Subcutaneous abdominal adipose tissue (tissue), 5 donors: ENCODE measurements around the gene MTA1.

Source experiments
- H3K27ac ChIP-seq: one replicate; pipeline ENCODE4 v1.7.0; 2013; ENCODE audit warnings: low read depth, mild to moderate bottlenecking, inconsistent platforms, low read length, moderate library complexity
- H3K27me3 ChIP-seq, 5 donors: one replicate each; pipeline ENCODE4 v1.7.0; 2013; ENCODE audit warnings: low read length in 5 of 5, inconsistent platforms in 1 of 5; ENCODE audit not compliant: control insufficient read depth in 5 of 5, insufficient read depth in 4 of 5
- H3K36me3 ChIP-seq, 5 donors: one replicate each; pipeline ENCODE4 v1.7.0; 2013; ENCODE audit warnings: low read length in 5 of 5; ENCODE audit not compliant: control insufficient read depth in 5 of 5, insufficient read depth in 5 of 5
- H3K4me1 ChIP-seq, 5 donors: one replicate each; pipeline ENCODE4 v1.7.0; 2013; ENCODE audit warnings: low read length in 5 of 5, mild to moderate bottlenecking in 3 of 5, moderate library complexity in 1 of 5; ENCODE audit not compliant: control insufficient read depth in 5 of 5, insufficient read depth in 5 of 5
- H3K4me3 ChIP-seq, 5 donors: one replicate each; pipeline ENCODE4 v1.7.0; 2013; ENCODE audit warnings: low read length in 5 of 5, low read depth in 1 of 5
- H3K9ac ChIP-seq, 5 donors: one replicate each; pipeline ENCODE4 v1.7.0; 2013; ENCODE audit warnings: low read length in 5 of 5, mild to moderate bottlenecking in 4 of 5, moderate library complexity in 3 of 5
- H3K9me3 ChIP-seq, 5 donors: one replicate each; pipeline ENCODE4 v1.7.0; 2013; ENCODE audit warnings: low read length in 5 of 5; ENCODE audit not compliant: control insufficient read depth in 5 of 5
- donor health status: healthy.
- donor health status: healthy.
- donor health status: healthy.
- donor health status: healthy.
- donor health status: healthy.

The MTA1 gene

DNA sequence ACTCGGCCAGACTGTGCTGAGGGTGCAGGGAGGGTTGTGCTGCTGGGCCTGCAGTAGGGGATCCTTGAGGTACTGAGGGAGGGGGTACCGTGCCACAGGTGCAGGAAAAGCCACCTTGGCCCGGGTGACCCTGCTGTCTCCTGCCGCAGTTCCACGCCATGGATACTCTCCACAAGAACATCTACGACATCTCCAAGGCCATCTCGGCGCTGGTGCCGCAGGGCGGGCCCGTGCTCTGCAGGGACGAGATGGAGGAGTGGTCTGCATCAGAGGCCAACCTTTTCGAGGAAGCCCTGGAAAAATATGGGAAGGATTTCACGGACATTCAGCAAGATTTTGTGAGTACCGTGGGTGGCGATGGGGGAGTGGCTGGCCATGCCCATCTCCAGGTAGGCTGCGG, 41.0 kb downstream of the MTA1 start:
- Histone ChIP-seq H3K4me3 (no peak overlapping the region), H3K27me3 (no peaks in the 10 kb centered on the region), H3K4me1 (no peaks in the 10 kb centered on the region), H3K36me3 (peaks cover 0 to 84% (median 70%) of the 10 kb centered on the region in 5 donors), H3K9me3 (no peaks in the 10 kb centered on the region), H3K27ac (no peak overlapping the region), H3K9ac (no peak overlapping the region)

DNA sequence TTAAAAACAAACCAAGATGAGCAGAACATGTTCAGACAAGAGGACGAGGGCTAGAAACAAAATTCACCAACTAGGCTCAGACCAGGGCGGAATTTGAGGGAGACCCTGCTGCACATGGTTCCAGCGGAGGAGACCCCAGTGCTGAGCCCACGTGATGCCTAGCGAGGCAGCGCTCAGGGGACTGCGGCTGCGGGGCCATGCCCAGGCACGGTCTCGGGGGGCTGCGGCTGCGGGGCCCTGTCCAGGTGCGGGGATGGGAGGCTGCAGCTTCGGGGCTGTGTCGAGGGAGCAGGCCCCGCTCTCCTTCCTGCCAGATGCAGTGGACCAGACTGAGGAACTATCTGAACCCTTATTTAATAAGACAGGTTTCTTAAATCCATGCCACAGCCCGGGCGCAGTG, 42.3 kb downstream of the MTA1 start:
- H3K27me3 ChIP-seq = no peaks in the 10 kb centered on the region
- H3K4me1 ChIP-seq = no peaks in the 10 kb centered on the region
- no peaks in the 10 kb centered on the region for H3K9me3 ChIP-seq
- H3K9ac ChIP-seq = no peak overlapping the region
- H3K36me3 ChIP-seq = peaks cover 0 to 84% (median 68%) of the 10 kb centered on the region in 5 donors
- no peak overlapping the region for H3K4me3 ChIP-seq
- H3K27ac ChIP-seq = no peak overlapping the region

DNA sequence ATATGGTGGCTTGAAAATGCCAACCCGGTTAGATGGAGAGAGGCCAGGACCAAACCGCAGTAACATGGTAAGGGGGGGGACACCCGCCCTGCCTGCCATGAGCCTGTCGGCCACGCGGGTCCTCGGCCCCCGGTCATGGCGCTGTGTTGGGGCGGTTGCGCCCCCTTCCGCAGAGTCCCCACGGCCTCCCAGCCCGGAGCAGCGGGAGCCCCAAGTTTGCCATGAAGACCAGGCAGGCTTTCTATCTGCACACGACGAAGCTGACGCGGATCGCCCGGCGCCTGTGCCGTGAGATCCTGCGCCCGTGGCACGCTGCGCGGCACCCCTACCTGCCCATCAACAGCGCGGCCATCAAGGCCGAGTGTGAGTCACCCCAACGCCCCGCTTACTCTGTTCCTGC, 44.9 kb downstream of the MTA1 start:
- Histone ChIP-seq H3K9me3 (no peaks in the 10 kb centered on the region), H3K4me1 (peaks cover 0 to 15% (median 12%) of the 10 kb centered on the region in 5 donors), H3K36me3 (peaks cover 0 to 89% (median 74%) of the 10 kb centered on the region in 5 donors)

DNA sequence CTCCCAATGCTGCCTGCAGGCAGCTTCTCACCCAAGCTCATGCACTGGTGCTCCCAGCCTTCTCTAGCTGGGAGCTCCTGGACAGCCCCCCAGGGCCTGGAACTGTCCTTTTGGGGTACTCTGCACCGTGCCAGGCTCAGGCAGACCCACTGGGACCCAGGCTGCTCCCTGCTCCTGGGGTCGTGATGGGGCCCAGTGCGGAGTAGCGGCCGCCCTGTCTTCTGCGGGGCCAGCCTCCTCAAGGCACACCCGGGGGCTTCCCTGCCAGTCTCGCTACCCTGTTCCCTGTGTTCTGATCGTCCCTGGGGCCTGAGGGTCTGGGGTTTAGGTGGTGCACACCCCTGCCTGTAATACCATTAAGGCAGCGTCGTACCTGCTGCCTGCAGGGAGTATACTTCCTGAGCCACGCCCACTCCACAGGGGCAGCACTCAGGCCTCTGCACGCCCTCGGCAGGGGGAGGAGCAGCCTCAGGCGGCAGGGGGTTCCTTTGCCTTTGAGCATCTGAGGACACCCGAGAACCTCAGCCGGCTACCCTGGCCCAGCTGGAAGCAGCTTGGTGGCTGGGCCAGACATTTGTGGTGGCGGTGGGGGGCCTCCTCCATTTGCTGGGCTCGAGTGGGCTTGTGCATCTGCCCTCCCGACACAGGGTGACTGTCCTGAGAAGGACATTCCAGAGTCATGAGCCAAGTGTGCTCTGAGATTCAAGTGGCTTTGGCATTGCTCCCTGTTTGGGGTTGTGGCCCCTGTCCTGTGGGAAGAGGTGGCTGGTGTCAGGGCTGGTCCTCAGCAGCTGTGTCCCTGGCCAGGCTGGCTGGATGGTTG, 45.8 kb downstream of the MTA1 start:
- H3K4me1 ChIP-seq = peaks cover 0 to 17% (median 13%) of the 10 kb centered on the region in 5 donors
- H3K27ac ChIP-seq = no peak overlapping the region
- peaks cover 0 to 90% (median 73%) of the 10 kb centered on the region in 5 donors for H3K36me3 ChIP-seq

More for the DNA sequence above, 44.9 kb downstream of the MTA1 start:
- H3K4me3 ChIP-seq = no peak overlapping the region
- H3K9ac ChIP-seq = no peak overlapping the region
- H3K27ac ChIP-seq = no peak overlapping the region
- no peaks in the 10 kb centered on the region for H3K27me3 ChIP-seq

DNA sequence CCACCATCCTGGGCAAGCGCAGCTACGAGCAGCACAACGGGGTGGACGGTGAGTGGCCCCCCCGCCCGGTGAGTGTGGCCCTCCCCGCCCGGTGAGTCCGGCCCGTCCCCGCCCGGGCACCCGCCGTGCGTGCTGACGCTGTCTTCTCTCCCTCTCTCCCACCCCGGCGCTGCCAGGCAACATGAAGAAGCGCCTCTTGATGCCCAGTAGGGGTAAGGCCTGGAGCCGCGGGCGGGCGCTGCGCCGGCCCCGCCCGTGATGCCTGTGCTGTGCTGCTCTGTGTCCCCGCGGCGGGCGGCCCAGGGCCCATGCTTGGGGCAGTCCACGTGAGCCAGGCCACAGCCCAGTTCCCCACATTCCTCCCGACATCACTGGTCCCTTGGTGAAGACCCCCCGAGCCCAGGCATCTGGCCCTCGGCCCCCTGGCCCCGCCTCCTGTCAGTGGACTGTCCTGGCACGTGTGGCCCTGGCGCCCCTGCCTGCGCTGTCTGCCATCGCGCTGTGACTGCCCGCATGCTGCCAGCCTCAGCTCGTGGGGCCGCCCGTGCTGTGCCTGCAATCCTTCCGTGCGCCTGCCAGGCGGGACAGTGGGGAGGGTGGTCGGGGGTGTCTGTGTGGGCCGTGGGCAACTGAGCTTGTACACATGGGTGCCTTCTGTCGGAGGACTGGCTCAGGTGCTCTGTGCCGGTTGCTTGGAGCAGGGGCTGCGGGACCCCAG, 47.1 kb downstream of the MTA1 start:
- no peak overlapping the region for H3K27ac ChIP-seq
- no peak overlapping the region for H3K9ac ChIP-seq
- H3K4me1 ChIP-seq = peaks cover 0 to 21% (median 16%) of the 10 kb centered on the region in 5 donors
- no peaks in the 10 kb centered on the region for H3K27me3 ChIP-seq
- peaks cover 0 to 77% (median 60%) of the 10 kb centered on the region in 5 donors for H3K36me3 ChIP-seq
- H3K4me3 ChIP-seq = no peak overlapping the region
- no peaks in the 10 kb centered on the region for H3K9me3 ChIP-seq

More for the DNA sequence above, 45.8 kb downstream of the MTA1 start:
- Histone ChIP-seq H3K9ac (no peak overlapping the region), H3K27me3 (no peaks in the 10 kb centered on the region), H3K4me3 (no peak overlapping the region), H3K9me3 (no peaks in the 10 kb centered on the region)

DNA sequence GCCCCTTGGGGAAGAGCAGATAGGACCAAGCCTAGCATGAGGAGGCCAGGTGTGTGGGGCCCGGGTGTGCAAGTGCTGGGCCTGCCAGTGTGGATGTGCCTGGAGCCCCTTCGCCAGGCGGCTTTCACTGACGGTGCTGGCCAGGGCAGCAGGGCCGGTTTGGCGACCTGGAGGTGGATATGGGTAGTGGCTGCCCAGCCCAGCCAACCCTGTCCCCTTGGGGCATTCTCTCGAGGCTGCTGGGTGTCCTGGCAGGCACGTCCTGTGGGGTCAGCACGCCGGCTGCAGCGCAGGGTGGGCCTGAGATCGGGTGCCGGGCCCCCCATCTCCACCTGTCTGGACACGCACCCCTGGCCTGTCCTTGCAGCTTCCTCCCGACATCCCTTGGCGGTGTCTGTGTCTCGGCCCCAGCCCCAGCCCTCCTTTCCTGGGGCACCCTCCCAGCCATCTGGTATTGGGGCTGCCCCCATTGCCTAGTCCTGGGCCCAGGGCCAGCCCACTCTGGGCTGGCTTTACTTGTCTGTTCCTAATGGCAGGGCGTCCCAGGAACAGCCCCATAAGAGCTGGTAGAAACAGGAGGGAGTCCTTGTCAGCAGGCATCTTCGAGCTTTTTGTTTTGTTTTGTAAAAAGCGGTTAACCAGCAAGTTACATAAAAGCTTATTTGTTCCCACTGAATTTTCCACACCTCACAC, 47.8 kb downstream of the MTA1 start:
- Histone ChIP-seq H3K27me3 (no peaks in the 10 kb centered on the region), H3K9me3 (no peaks in the 10 kb centered on the region), H3K4me3 (no peak overlapping the region), H3K4me1 (peaks cover 0 to 25% (median 21%) of the 10 kb centered on the region in 5 donors), H3K9ac (no peak overlapping the region), H3K36me3 (peaks cover 0 to 71% (median 56%) of the 10 kb centered on the region in 5 donors), H3K27ac (no peak overlapping the region)

DNA sequence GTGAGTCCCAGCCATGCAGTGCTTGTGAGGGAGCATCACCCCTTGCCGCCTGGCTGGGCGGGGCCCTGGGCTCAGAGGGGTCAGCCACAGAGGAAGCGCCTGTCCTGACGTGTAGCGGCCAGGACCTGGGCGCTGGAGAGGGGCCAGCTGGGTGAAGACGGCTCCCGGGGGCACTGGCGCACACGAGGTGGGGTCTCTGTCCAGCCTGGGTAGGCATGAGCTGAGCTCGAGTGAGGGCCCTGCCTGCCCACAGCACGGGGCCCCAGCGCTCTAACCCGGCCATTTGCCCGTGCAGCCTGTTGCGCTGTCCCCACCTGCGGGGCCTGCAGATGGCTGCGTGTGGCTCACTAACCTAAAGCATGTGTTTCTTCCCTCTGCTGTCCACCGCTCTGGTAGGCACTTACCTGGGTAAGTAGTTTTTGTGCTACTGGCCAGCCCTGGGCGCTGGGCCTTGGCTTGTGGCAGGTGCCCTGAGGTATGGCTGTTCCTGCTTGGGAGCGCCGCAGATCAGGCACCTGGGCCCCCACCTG, 48.4 kb downstream of the MTA1 start:
- H3K4me3 ChIP-seq = no peak overlapping the region
- H3K27me3 ChIP-seq = no peaks in the 10 kb centered on the region
- peaks cover 0 to 32% (median 27%) of the 10 kb centered on the region in 5 donors for H3K4me1 ChIP-seq
- H3K9ac ChIP-seq = no peak overlapping the region
- no peak overlapping the region for H3K27ac ChIP-seq
- H3K36me3 ChIP-seq = peaks cover 0 to 65% (median 52%) of the 10 kb centered on the region in 5 donors
- H3K9me3 ChIP-seq = no peaks in the 10 kb centered on the region

DNA sequence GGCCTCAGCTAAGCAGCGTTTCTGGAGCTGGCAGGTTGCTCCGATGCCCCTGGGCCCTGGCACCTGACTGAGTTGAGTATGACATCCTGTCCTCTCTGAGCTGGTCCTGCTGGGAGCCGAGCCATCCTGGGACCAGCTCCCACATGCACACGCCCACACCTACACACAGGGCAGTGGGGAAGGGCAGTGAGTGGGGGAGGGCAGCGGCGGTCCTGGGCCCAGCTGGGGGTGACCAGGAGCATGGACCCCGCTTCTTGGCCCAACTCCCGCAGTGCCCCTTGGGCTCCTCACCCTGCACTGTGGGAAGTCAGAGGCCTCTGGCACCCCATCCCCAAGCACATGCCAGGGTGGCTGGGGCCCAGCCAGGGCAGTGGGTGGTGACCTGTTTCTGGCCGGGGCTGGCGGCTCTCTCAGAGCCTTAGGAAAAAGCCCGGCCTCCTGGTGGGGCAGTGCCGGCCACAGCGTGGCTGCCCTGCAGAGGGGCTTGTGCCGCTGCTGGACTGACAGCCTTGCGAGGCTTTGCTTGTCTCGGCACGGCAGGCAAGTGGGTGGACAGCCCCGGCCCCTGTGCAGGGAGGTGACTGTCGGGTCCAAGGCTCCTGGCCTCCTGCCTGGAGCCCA, 49.1 kb downstream of the MTA1 start:
- Histone ChIP-seq H3K27me3 (peaks cover 0 to 5% (median 0%) of the 10 kb centered on the region in 5 donors), H3K4me1 (peaks cover 2 to 38% (median 33%) of the 10 kb centered on the region in 5 donors), H3K36me3 (peaks cover 0 to 58% (median 45%) of the 10 kb centered on the region in 5 donors), H3K4me3 (no peak overlapping the region), H3K27ac (no peak overlapping the region), H3K9ac (peak overlapping the region in 1 of 5 donors; percentile 35), H3K9me3 (no peaks in the 10 kb centered on the region)
